Choroid plexus epithelial cell (primary cell): ENCODE results near the gene TBC1D24.

Experiments
- DNase-seq: peaks from one replicate; pipeline ENCODE4 v3.0.0-alpha.2; 2010; ENCODE audit warnings: low read depth
- H3K4me3 ChIP-seq: 2 replicates; pipeline ENCODE4 v1.5.1; 2011; ENCODE audit warnings: low read depth, mild to moderate bottlenecking, control low read depth, low read length, moderate library complexity
- CTCF ChIP-seq: conservative IDR thresholded peaks from 2 replicates; pipeline ENCODE4 v1.5.1; 2011; ENCODE audit warnings: low read depth, mild to moderate bottlenecking, control low read depth, inconsistent platforms, low read length, moderate library complexity

Gene TBC1D24

DNA sequence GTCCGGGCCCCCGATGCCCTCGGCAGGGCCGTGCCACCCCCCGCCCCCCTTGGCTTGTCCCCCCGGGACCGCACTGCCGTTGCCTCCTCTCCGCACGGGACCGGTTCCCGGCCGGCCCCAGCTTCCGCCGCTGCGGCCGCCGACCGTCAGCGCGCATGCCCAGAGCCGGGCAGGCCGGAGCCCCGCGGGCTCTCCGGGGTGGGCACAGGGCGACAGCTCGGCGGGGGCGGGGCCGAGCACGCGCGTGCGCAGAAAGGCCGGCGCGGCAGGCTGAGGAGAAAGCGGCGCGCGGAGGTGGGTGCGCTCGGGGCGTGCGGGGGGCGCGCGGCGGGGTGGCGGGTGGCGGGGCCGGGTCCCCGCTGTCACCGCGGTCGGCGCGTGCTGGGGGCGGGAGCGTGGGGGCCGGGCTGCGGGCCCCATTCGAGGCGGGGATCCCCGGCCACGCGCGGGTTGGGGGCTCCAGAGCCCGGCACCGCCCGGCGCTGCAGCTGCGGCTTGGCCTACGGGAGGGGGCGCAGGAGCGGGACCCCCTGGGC is at the start of gene TBC1D24:
Gene TBC1D24, plus strand, starts transcription at position 251 of the 536 bp plus-strand sequence. CDS start 21,022 bp downstream, outside the sequence.
- no peak for TF ChIP-seq CTCF
- peak; percentile 80 for DNase-seq
- peak within 1 kb of the TSS; percentile 75 for H3K4me3 ChIP-seq

DNA sequence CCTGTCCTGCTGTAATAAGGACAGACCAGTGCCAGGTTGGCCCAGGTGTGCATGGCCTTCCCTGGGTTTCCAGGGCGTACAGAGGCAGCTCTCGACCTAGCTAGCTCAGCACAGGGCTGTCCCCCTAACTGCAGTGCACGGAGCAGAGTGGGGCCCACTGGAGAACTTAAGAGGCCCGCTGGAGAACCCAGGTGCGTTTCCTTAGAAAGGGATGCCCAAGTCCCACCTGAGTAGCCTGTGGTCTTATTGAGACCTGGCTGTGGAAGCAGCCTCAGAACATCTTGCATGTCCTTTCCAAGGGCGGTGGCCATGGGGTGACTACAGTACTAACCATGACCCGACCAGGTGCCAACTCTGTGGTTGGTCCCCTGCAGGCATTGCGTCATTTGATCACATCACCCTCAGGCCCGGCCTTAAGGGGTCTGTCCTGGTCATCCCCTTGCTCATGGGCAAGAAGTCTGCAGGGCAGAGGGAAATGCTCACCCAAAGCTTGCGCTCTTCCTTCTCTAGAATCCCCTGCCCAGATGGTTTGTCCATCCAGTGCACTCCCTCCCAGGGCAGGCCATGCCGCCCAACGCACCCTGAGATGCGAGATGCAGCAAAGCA is 49.0 kb upstream of the TBC1D24 start:
- no peak for TF ChIP-seq CTCF
- DNase-seq, result no peak
- H3K4me3 ChIP-seq, result no peak overlapping the region

GRCh38 chr16:2426941-2427361 is 48.0 kb upstream of the TBC1D24 start:
- no peak for TF ChIP-seq CTCF
- H3K4me3 ChIP-seq, result no peak overlapping the region
- no peak for DNase-seq

DNA sequence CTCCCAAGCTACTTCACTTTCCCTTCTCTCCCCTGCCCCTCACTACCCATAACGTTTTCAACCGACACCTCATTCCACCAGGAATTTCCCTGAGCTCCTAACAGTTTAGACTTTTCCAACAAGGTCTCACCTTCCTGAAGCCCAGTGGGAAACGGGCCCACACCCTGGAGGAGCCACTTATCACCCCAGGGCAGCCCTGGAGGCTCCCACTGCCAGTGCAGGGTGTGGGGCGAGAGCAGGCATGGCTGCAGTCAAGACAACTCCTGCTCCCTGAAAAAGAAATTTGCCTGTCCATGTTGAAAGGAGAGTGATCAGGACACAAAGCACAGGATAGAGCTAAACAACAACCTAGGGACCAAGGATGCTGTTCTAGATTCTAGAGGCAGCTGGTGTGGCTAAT is 47.4 kb upstream of the TBC1D24 start:
- no peak for DNase-seq
- no peak for TF ChIP-seq CTCF
- no peak overlapping the region for H3K4me3 ChIP-seq

DNA sequence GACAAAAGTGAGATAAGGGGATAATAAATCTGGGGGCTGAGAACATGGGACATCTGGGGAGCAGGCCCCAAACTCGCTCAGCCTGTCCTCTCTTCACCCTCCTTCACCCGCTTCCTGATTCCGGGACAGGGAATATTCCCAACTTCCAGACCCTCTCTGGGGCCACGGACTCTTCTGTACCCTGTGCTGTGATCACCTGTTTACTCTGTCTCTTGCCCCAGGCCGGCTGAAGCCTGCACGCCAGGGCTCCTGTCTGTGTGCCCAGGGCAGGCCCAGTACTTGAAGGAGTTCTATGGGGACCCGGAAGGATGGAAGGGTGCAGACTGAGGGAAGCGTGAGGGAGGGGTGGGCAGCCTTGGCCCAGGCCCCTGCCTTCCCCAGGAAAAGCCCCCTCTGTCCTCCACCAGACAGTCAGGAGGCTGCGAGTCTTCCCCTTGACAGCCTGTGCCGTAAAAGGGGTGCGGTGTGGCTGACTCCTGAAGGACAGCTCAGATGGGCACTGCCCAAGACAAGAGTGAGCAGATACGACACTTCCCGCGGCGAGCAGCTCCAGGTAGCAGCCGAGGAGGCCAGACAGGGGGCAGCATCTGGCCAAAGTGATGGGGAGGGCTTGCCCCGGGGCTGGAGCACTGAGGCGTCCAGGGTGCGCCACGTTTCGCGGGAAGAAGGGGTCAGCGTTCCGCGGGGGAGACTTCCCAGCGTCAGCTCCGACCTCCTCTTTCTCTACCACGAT is 46.7 kb upstream of the TBC1D24 start:
- peak; percentile 30 for DNase-seq
- peak; percentile 52 for TF ChIP-seq CTCF
- peak overlapping the region; percentile 84 for H3K4me3 ChIP-seq

GRCh38 chr16:2428784-2429033 is 46.2 kb upstream of the TBC1D24 start:
- no peak for TF ChIP-seq CTCF
- H3K4me3 ChIP-seq, result peak overlapping the region; percentile 84
- DNase-seq, result no peak
